Hepatocyte (in vitro differentiated cells): ENCODE data around the gene CEP55.

Experiments
- EZH2 ChIP-seq: fragments of 200-600 bp; sonication (generic); IDR thresholded peaks from 2 replicates; pipeline ENCODE4 v1.6.1; 2016; ENCODE audit warnings: antibody characterized with exemption, mild to moderate bottlenecking, borderline replicate concordance
- EZH2phosphoT487 ChIP-seq: fragments of 200-600 bp; sonication (generic); IDR thresholded peaks from one replicate; pipeline ENCODE4 v1.6.1; 2018; ENCODE audit warnings: antibody characterized with exemption, mild to moderate bottlenecking, low read depth, moderate library complexity; ENCODE audit not compliant: unreplicated experiment, severe bottlenecking
- TF ChIP-seq, protein P1 (sequence below): fragments of 200-600 bp; sonication (generic); IDR thresholded peaks from 2 replicates; pipeline ENCODE4 v1.5.1; 2016; ENCODE audit warnings: antibody characterized with exemption, mild to moderate bottlenecking; ENCODE audit not compliant: poor library complexity

GRCh38 chr10:93473161-93473560 is 23.3 kb upstream of the CEP55 start:
- TF ChIP-seq, protein P1, sequence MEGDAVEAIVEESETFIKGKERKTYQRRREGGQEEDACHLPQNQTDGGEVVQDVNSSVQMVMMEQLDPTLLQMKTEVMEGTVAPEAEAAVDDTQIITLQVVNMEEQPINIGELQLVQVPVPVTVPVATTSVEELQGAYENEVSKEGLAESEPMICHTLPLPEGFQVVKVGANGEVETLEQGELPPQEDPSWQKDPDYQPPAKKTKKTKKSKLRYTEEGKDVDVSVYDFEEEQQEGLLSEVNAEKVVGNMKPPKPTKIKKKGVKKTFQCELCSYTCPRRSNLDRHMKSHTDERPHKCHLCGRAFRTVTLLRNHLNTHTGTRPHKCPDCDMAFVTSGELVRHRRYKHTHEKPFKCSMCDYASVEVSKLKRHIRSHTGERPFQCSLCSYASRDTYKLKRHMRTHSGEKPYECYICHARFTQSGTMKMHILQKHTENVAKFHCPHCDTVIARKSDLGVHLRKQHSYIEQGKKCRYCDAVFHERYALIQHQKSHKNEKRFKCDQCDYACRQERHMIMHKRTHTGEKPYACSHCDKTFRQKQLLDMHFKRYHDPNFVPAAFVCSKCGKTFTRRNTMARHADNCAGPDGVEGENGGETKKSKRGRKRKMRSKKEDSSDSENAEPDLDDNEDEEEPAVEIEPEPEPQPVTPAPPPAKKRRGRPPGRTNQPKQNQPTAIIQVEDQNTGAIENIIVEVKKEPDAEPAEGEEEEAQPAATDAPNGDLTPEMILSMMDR, result no peak
- TF ChIP-seq EZH2phosphoT487 (no peak), EZH2 (no peak)
